Measurements from ENCODE around the gene P4HA1. TPM values are rescaled to one million over a fixed set of nuclear protein-coding genes. Genes with fewer than 3 reads are reported as not detected.

The P4HA1 gene
- total RNA-seq, 1 experiment from 2014 or later: 46.5 TPM

GRCh38 chr10:73139251-73139650, 42.6 kb upstream of the P4HA1 start:
- Mint-ChIP-seq H3K27ac (ENCODE audit: unreplicated experiment) (no peak overlapping the region), H3K36me3 (ENCODE audit: insufficient read depth, unreplicated experiment) (peaks cover 92% of the 10 kb centered on the region), H3K9me3 (ENCODE audit: unreplicated experiment) (no peaks in the 10 kb centered on the region), H3K27me3 (ENCODE audit: insufficient read depth, unreplicated experiment) (no peaks in the 10 kb centered on the region), H3K4me1 (ENCODE audit: low read depth, unreplicated experiment) (peaks cover 11% of the 10 kb centered on the region), H3K4me3 (ENCODE audit: unreplicated experiment) (no peak overlapping the region)
- POLR2A ChIA-PET: interaction anchor here (0.6 kb wide), 1 partner anchor 23 kb away, joined by 4 read pairs; no protein-coding TSS in a partner anchor
- no peak for TF ChIP-seq CTCF (IDR thresholded peaks at IDR 0.05; ENCODE audit: insufficient read depth in 1 of 2, low read depth in 1 of 2, low read length in 1 of 2, severe bottlenecking in 1 of 2, unreplicated experiment in 1 of 2)
- Histone ChIP-seq H3K27me3 (replicated peaks; ENCODE audit: control insufficient read depth, insufficient read depth, low read length) (no peaks in the 10 kb centered on the region), H3K4me1 (peaks cover 6% of the 10 kb centered on the region), H3K4me3 (ENCODE audit: low read depth, low read length) (no peak overlapping the region), H3K9me3 (no peaks in the 10 kb centered on the region), H3K36me3 (ENCODE audit: control insufficient read depth, insufficient read depth, low read length) (peaks cover 4% of the 10 kb centered on the region)
- no peak for DNase-seq
- no TSS peak for BruUV-seq (replicated peaks)
- CTCF ChIA-PET: no interaction called here
- intact Hi-C loops (cut with micrococcal nuclease; ENCODE audit: unreplicated experiment): no loop called here

- CTCF ChIA-PET: no interaction called here
- DNase-seq: peak in 1 of 2 experiments; percentile 22
- H3K9me3 ChIP-seq: no peaks in the 10 kb centered on the region
- H3K4me3 ChIP-seq (ENCODE audit: low read depth, low read length): no peak overlapping the region
- no peaks in the 10 kb centered on the region for H3K27me3 ChIP-seq (replicated peaks; ENCODE audit: control insufficient read depth, insufficient read depth, low read length)
- peaks cover 4% of the 10 kb centered on the region for H3K36me3 ChIP-seq (ENCODE audit: control insufficient read depth, insufficient read depth, low read length)
- no peak for TF ChIP-seq CTCF (IDR thresholded peaks at IDR 0.05; ENCODE audit: insufficient read depth in 1 of 2, low read depth in 1 of 2, low read length in 1 of 2, severe bottlenecking in 1 of 2, unreplicated experiment in 1 of 2)
- intact Hi-C loops (cut with micrococcal nuclease; ENCODE audit: unreplicated experiment): no loop called here
- Mint-ChIP-seq H3K27ac (ENCODE audit: unreplicated experiment) (no peak overlapping the region), H3K4me1 (ENCODE audit: low read depth, unreplicated experiment) (peaks cover 23% of the 10 kb centered on the region), H3K9me3 (ENCODE audit: unreplicated experiment) (no peaks in the 10 kb centered on the region), H3K27me3 (ENCODE audit: insufficient read depth, unreplicated experiment) (no peaks in the 10 kb centered on the region), H3K36me3 (ENCODE audit: insufficient read depth, unreplicated experiment) (peaks cover 95% of the 10 kb centered on the region), H3K4me3 (ENCODE audit: unreplicated experiment) (no peak overlapping the region)
- peaks cover 25% of the 10 kb centered on the region for H3K4me1 ChIP-seq
- BruUV-seq (replicated peaks): no TSS peak
- POLR2A ChIA-PET: no interaction called here
Measured at GRCh38 chr10:73136627-73137026, 40.0 kb upstream of the P4HA1 start.

- H3K36me3 Mint-ChIP-seq (ENCODE audit: insufficient read depth, unreplicated experiment): peaks cover 90% of the 10 kb centered on the region
- ChIA-PET CTCF (no interaction called here), POLR2A (interaction anchor here (1.0 kb wide), 1 partner anchor 10 kb away, joined by 3 read pairs; no protein-coding TSS in a partner anchor)
- no peaks in the 10 kb centered on the region for H3K9me3 ChIP-seq
- peaks cover 9% of the 10 kb centered on the region for H3K36me3 ChIP-seq (ENCODE audit: control insufficient read depth, insufficient read depth, low read length)
- no peak overlapping the region for H3K4me3 ChIP-seq (ENCODE audit: low read depth, low read length)
- no peaks in the 10 kb centered on the region for H3K27me3 ChIP-seq (replicated peaks; ENCODE audit: control insufficient read depth, insufficient read depth, low read length)
- H3K9me3 Mint-ChIP-seq (ENCODE audit: unreplicated experiment): no peaks in the 10 kb centered on the region
- H3K4me3 Mint-ChIP-seq (ENCODE audit: unreplicated experiment): no peak overlapping the region
- intact Hi-C loops (cut with micrococcal nuclease; ENCODE audit: unreplicated experiment): loop anchor here (5.0 kb wide), 1 partner anchor 33 kb away; the partner anchor contains the start of genes ECD and FAM149B1
- BruUV-seq (replicated peaks): no TSS peak
- H3K4me1 Mint-ChIP-seq (ENCODE audit: low read depth, unreplicated experiment): peaks cover 31% of the 10 kb centered on the region
- H3K27ac Mint-ChIP-seq (ENCODE audit: unreplicated experiment): no peak overlapping the region
- no peak for DNase-seq
- H3K4me1 ChIP-seq: peaks cover 36% of the 10 kb centered on the region
- H3K27me3 Mint-ChIP-seq (ENCODE audit: insufficient read depth, unreplicated experiment): no peaks in the 10 kb centered on the region
- TF ChIP-seq CTCF (IDR thresholded peaks at IDR 0.05; ENCODE audit: insufficient read depth in 1 of 2, low read depth in 1 of 2, low read length in 1 of 2, severe bottlenecking in 1 of 2, unreplicated experiment in 1 of 2): no peak
Measured at GRCh38 chr10:73134727-73135126, 38.1 kb upstream of the P4HA1 start.

Data from Caco-2 (cell line).